Liver (tissue), 2 donors: ENCODE data around the gene CTPS1.

Source experiments
- CTCF ChIP-seq: fragments of 150-350 bp; IDR thresholded peaks from 2 replicates; pipeline ENCODE4 v1.5.1; 2017; ENCODE audit warnings: improper control_type of control experiment, low read depth, low read length; ENCODE audit not compliant: missing input control
- FOXA1 ChIP-seq: IDR thresholded peaks from 2 replicates; pipeline ENCODE4 v1.6.1; 2016; ENCODE audit warnings: antibody characterized with exemption
- REST ChIP-seq: IDR thresholded peaks from 2 replicates; pipeline ENCODE4 v1.6.1; 2016; ENCODE audit warnings: antibody characterized with exemption, mild to moderate bottlenecking
- donor health status: healthy.

- TF ChIP-seq FOXA1 (no peak), REST (no peak), CTCF (no peak)
Measured at GRCh38 chr1:40988280-40988679, 8.8 kb downstream of the CTPS1 start.
